Measurements from ENCODE around the gene PSG3.
"Not testable (repeated sequence)": the region's sequence is repeated elsewhere in the genome, so short reads cannot be mapped to it uniquely, and the experiment has no call there.

The PSG3 gene

GRCh38 chr19:42695811-42696503 lies 44.3 kb downstream of the PSG3 start:
- no peak for DNase-seq (ENCODE audit: low spot score)

GRCh38 chr19:42693760-42694350 lies 46.4 kb downstream of the PSG3 start:
- no peak for DNase-seq (ENCODE audit: low spot score)

- DNase-seq (ENCODE audit: low spot score), result no peak
Measured at GRCh38 chr19:42683917-42684513, 56.3 kb downstream of the PSG3 start.

GRCh38 chr19:42676326-42676725 lies 64.0 kb downstream of the PSG3 start:
- DNase-seq (ENCODE audit: low spot score), result not testable (repeated sequence)

GRCh38 chr19:42674549-42674948 lies 65.7 kb downstream of the PSG3 start:
- not testable (repeated sequence) for DNase-seq (ENCODE audit: low spot score)
